Measurements from ENCODE around the gene D2HGDH.
A peak's percentile ranks its signal among the peaks of the same experiment; 100 is the strongest.

Gene D2HGDH

GRCh38 chr2:241734467-241735208 is at the start of gene D2HGDH:
TSS of gene D2HGDH (plus strand) at chr2:241734630. CDS start at chr2:241735225, 595 bp downstream.
- DNase-seq = peak; percentile 97

GRCh38 chr2:241686324-241686649 is 48.1 kb upstream of the D2HGDH start:
- no peak for DNase-seq

GRCh38 chr2:241686650-241687425 is 47.6 kb upstream of the D2HGDH start, which contains the start of gene DTYMK:
TSS of gene DTYMK (minus strand) at chr2:241686815. CDS start at chr2:241686783, 32 bp downstream.
- peak; percentile 98 for DNase-seq

GRCh38 chr2:241689306-241689705 is 45.1 kb upstream of the D2HGDH start:
- DNase-seq = no peak

GRCh38 chr2:241690202-241690717 is 44.2 kb upstream of the D2HGDH start:
- no peak for DNase-seq

- DNase-seq = no peak
Measured at GRCh38 chr2:241692448-241692847, 42.0 kb upstream of the D2HGDH start.

- DNase-seq = no peak
Measured at GRCh38 chr2:241695651-241696050, 38.8 kb upstream of the D2HGDH start.

- no peak for DNase-seq
Measured at GRCh38 chr2:241701149-241701398, 33.4 kb upstream of the D2HGDH start.

- peak; percentile 99 for DNase-seq
Measured at GRCh38 chr2:241701399-241702154, 32.9 kb upstream of the D2HGDH start, which contains the start of gene ING5. TSS of gene ING5 (plus strand) at chr2:241702039. CDS start at chr2:241702066, 27 bp downstream.

GRCh38 chr2:241702155-241703031 is 32.0 kb upstream of the D2HGDH start:
- peak; percentile 96 for DNase-seq

- no peak for DNase-seq
Measured at GRCh38 chr2:241703032-241703604, 31.3 kb upstream of the D2HGDH start.

- DNase-seq = no peak
Measured at GRCh38 chr2:241706537-241706936, 27.9 kb upstream of the D2HGDH start.

- no peak for DNase-seq
Measured at GRCh38 chr2:241708879-241709278, 25.6 kb upstream of the D2HGDH start.

GRCh38 chr2:241719093-241719492 is 15.3 kb upstream of the D2HGDH start:
- DNase-seq = no peak

- no peak for DNase-seq
Measured at GRCh38 chr2:241720099-241720498, 14.3 kb upstream of the D2HGDH start.

GRCh38 chr2:241720560-241720959 is 13.9 kb upstream of the D2HGDH start:
- no peak for DNase-seq

GRCh38 chr2:241721852-241722251 is 12.6 kb upstream of the D2HGDH start:
- DNase-seq = no peak

- no peak for DNase-seq
Measured at GRCh38 chr2:241722896-241723454, 11.5 kb upstream of the D2HGDH start.

- DNase-seq = no peak
Measured at GRCh38 chr2:241724259-241724974, 10.0 kb upstream of the D2HGDH start.

GRCh38 chr2:241724975-241725870 is 9.2 kb upstream of the D2HGDH start:
- no peak for DNase-seq

Measured in activated effector memory CD4-positive, alpha-beta T cell treated with anti-CD3 and anti-CD28 coated beads, Interleukin-2, amount 50 U/mL, for 16 hours (primary cell).